Tibial artery (tissue), 4 donors: Measurements from ENCODE around the gene TMEM144.

Experiments
- DNase-seq, 2 donors: peaks; one replicate each; pipeline ENCODE4 v3.0.0-alpha.2; 2019
- H3K27ac ChIP-seq, 2 donors: fragments of 200-600 bp; sonication (generic) in 1 of 2; 1 replicate in 1 of 2; 2 replicates in 1 of 2; pipeline ENCODE4 v1.5.1; 2018 to 2019; ENCODE audit warnings: mild to moderate bottlenecking in 1 of 2
- H3K27me3 ChIP-seq, 2 donors: fragments of 200-600 bp; sonication (generic) in 1 of 2; one replicate each; pipeline versions ENCODE4 v1.5.1 to v1.6.0; 2016 to 2019
- H3K36me3 ChIP-seq, 3 donors: fragments of 200-600 bp; sonication (generic) in 2 of 3; one replicate each; pipeline ENCODE4 v1.5.1; 2016 to 2019; ENCODE audit warnings: mild to moderate bottlenecking in 2 of 3
- H3K4me1 ChIP-seq, 4 donors: fragments of 200-600 bp; sonication (generic) in 2 of 4; 1 replicate in 3 of 4; 2 replicates in 1 of 4; pipeline ENCODE4 v1.5.1; 2016 to 2019
- H3K4me3 ChIP-seq, 2 donors: fragments of 200-600 bp; sonication (generic) in 1 of 2; 1 replicate in 1 of 2; 2 replicates in 1 of 2; pipeline ENCODE4 v1.5.1; 2018 to 2019; ENCODE audit warnings: mild to moderate bottlenecking in 2 of 2
- H3K9me3 ChIP-seq, 3 donors: fragments of 200-600 bp; sonication (generic) in 1 of 3; one replicate each; pipeline ENCODE4 v1.5.1; 2016 to 2019
- intact Hi-C: fragments of 100-400 bp; cut with DNase I; formaldehyde crosslinking; loops from one replicate; pipeline ENCODE4 v1.15.0; 2023; ENCODE audit warnings: low total_unique reads
- TF ChIP-seq, protein P1 (sequence below), 2 experiments: fragments of 200-600 bp in 1 of 2; fragments of 450-650 bp in 1 of 2; IDR thresholded peaks; one replicate each; pipeline ENCODE4 v1.5.1; 2017 to 2019; ENCODE audit warnings: antibody characterized with exemption in 2 of 2, mild to moderate bottlenecking in 1 of 2, moderate library complexity in 1 of 2

TMEM144 gene

DNA sequence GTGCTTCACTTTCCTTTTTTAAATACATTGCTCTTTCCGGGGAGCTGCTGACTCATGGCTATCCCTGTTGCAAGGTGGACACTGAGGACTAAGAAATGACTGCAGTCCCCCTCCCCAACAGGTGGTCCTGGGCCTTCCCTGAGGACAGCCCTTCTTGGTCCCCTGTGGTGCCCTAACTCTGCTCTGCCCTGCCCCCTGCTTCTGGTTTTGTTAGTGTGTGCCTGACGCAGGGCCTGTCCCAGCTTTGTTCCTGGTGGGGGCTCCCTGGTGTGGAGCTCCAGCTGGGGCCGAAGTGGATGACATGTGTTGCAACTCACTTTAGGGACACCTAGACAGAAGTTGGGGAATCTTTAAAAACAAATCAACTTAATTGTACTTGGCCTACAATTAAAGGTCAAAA lies 81.9 kb downstream of the TMEM144 start:
- no peak for DNase-seq
- intact Hi-C loops: no loop called here
- H3K27me3 ChIP-seq: no peaks in the 10 kb centered on the region
- H3K9me3 ChIP-seq: no peaks in the 10 kb centered on the region
- H3K4me1 ChIP-seq: no peaks in the 10 kb centered on the region
- TF ChIP-seq, protein P1, sequence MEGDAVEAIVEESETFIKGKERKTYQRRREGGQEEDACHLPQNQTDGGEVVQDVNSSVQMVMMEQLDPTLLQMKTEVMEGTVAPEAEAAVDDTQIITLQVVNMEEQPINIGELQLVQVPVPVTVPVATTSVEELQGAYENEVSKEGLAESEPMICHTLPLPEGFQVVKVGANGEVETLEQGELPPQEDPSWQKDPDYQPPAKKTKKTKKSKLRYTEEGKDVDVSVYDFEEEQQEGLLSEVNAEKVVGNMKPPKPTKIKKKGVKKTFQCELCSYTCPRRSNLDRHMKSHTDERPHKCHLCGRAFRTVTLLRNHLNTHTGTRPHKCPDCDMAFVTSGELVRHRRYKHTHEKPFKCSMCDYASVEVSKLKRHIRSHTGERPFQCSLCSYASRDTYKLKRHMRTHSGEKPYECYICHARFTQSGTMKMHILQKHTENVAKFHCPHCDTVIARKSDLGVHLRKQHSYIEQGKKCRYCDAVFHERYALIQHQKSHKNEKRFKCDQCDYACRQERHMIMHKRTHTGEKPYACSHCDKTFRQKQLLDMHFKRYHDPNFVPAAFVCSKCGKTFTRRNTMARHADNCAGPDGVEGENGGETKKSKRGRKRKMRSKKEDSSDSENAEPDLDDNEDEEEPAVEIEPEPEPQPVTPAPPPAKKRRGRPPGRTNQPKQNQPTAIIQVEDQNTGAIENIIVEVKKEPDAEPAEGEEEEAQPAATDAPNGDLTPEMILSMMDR (IDR thresholded peaks at IDR 0.05): no peak
- H3K27ac ChIP-seq: no peak overlapping the region
- H3K4me3 ChIP-seq: no peak overlapping the region
- H3K36me3 ChIP-seq: no peaks in the 10 kb centered on the region

GRCh38 chr4:158295053-158295452 lies 84.8 kb downstream of the TMEM144 start:
- intact Hi-C loops: no loop called here
- Histone ChIP-seq H3K9me3 (no peaks in the 10 kb centered on the region), H3K4me1 (no peaks in the 10 kb centered on the region), H3K4me3 (no peak overlapping the region), H3K27ac (no peak overlapping the region), H3K36me3 (no peaks in the 10 kb centered on the region), H3K27me3 (no peaks in the 10 kb centered on the region)
- TF ChIP-seq, protein P1 (IDR thresholded peaks at IDR 0.05): no peak
- DNase-seq: no peak

GRCh38 chr4:158297866-158298265 lies 87.6 kb downstream of the TMEM144 start:
- Histone ChIP-seq H3K4me3 (no peak overlapping the region), H3K27ac (no peak overlapping the region), H3K27me3 (no peaks in the 10 kb centered on the region), H3K36me3 (no peaks in the 10 kb centered on the region), H3K4me1 (peaks cover 0 to 8% (median 5%) of the 10 kb centered on the region in 4 donors), H3K9me3 (no peaks in the 10 kb centered on the region)
- TF ChIP-seq, protein P1 (IDR thresholded peaks at IDR 0.05): no peak
- intact Hi-C loops: no loop called here
- no peak for DNase-seq

DNA sequence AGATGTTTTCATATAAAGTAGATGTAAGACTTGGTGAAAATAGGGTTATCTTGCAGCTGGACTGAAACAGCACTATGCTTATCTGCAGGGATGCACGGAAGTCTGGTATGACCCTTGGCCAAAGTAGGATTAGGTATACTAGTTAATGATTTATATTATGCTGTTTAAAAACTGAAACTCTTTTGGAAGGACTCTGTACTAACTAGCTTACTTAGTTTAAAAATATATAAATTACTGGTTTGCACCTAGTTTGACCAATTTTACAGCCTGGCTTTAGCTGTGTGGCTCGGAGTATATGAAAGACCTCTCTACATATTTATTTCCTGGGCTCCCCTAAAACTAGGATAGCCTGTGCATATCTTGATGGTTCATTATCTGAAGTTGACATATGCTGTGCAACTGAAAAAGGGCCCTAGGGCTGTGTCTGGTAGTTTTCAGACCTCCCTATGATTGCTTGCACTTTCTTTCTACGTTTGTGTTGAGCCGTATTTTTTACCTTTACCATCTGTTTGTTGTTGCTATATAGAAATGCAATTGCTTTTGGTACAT lies 89.2 kb downstream of the TMEM144 start:
- intact Hi-C loops: no loop called here
- H3K4me1 ChIP-seq: peaks cover 0 to 8% (median 5%) of the 10 kb centered on the region in 4 donors
- H3K36me3 ChIP-seq: no peaks in the 10 kb centered on the region
- H3K27me3 ChIP-seq: no peaks in the 10 kb centered on the region
- DNase-seq: no peak
- TF ChIP-seq, protein P1 (IDR thresholded peaks at IDR 0.05): no peak
- no peaks in the 10 kb centered on the region for H3K9me3 ChIP-seq
- H3K4me3 ChIP-seq: no peak overlapping the region
- no peak overlapping the region for H3K27ac ChIP-seq

GRCh38 chr4:158300012-158300411 lies 89.7 kb downstream of the TMEM144 start:
- Histone ChIP-seq H3K36me3 (no peaks in the 10 kb centered on the region), H3K4me3 (no peak overlapping the region), H3K9me3 (no peaks in the 10 kb centered on the region), H3K27ac (no peak overlapping the region), H3K27me3 (no peaks in the 10 kb centered on the region), H3K4me1 (peaks cover 0 to 8% (median 5%) of the 10 kb centered on the region in 4 donors)
- TF ChIP-seq, protein P1 (IDR thresholded peaks at IDR 0.05): no peak
- intact Hi-C loops: no loop called here
- DNase-seq: no peak
